ENCODE measurements around the gene HCN3. TPM values are rescaled to one million over a fixed set of nuclear protein-coding genes. Genes with fewer than 3 reads are reported as not detected.

The HCN3 gene
- total and polyA plus RNA-seq, 2 of the 8 experiments (the other 6 are each of a cell fraction or from before 2014, with no cell fraction given), result 6.4 to 7.3 TPM

DNA sequence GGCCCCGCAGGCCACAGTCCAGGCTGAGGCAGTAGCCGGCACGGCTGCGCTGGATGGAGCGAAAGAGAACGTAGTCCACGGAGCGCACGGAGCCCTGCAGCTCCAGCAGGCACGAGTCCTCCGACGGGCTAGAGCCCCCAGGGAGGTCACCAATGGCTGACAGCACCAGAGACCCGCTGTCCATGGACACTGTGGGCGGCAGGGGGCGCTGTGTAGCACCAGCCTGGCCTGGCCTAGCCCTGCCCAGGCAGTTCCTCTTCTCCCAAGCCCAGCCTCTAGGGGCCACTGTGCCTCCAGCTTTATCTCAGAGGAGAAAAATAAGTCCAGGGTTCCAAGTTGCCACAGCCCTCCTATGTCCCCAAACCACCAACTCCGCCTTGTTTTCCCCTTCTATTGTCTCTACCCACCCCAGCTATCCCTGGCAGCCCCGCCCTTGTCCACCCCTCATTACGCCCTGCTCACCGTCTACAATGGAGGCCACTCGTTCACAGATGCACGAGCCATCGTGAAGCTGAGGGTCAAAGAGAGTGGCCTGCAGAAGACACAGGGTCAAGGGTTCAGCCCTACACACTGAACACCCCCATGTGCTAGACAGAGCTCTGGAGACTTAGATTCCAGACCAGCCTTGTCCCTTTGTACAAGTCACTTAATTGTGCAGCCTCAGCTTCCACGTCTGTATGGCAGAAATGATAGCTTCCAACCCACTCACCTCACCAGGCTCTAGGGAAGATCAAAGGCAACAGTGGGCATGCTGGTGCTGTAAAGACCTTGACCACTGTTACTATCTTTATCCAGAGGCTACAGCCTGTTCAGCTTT, 26.4 kb upstream of the HCN3 start (continued):
- TF ChIP-seq BRCA1 (IDR thresholded peaks at IDR 0.05; ENCODE audit: low read depth, low read length) (no peak), POLR2A (IDR thresholded peaks at IDR 0.05; ENCODE audit: control extremely low read depth in 1 of 2, low read depth in 2 of 2, low read length in 2 of 2) (no peak), SUZ12 (IDR thresholded peaks at IDR 0.05; ENCODE audit: low read length) (no peak), YY1 (IDR thresholded peaks at IDR 0.05; ENCODE audit: low read depth, low read length) (peak; percentile 95), KDM4A (IDR thresholded peaks at IDR 0.05; ENCODE audit: low read depth, low read length, severe bottlenecking) (peak; percentile 67), KDM1A (IDR thresholded peaks at IDR 0.05; ENCODE audit: borderline replicate concordance, low read length) (no peak), NRF1 (IDR thresholded peaks at IDR 0.05; ENCODE audit: low read depth, low read length) (no peak), SIN3A (conservative IDR thresholded peaks at IDR 0.05 in 1 of 2, IDR thresholded peaks at IDR 0.05 in 1 of 2; ENCODE audit: low read depth in 1 of 2, low read length in 2 of 2) (peak; percentile 89 to 94; a peak in 3 of 4 replicates), SP1 (IDR thresholded peaks at IDR 0.05; ENCODE audit: low read depth, low read length) (0 out of 2 replicates have a peak, but pooled peaks have one; percentile 33), CTBP2 (IDR thresholded peaks at IDR 0.05; ENCODE audit: borderline replicate concordance, insufficient read depth, insufficient read length, low read length) (no peak), CEBPB (IDR thresholded peaks at IDR 0.05; ENCODE audit: low read depth, low read length) (no peak), E2F6 (IDR thresholded peaks at IDR 0.05) (no peak; the same call in 1 of the 2 replicates), POU5F1 (IDR thresholded peaks at IDR 0.05; ENCODE audit: low read depth, low read length) (no peak), GTF2F1 (IDR thresholded peaks at IDR 0.05; ENCODE audit: borderline replicate concordance, low read depth, low read length) (no peak), ATF3 (IDR thresholded peaks at IDR 0.05; ENCODE audit: insufficient read depth, low read depth, low read length) (0 out of 2 replicates have a peak, but pooled peaks have one; percentile 4), CREB1 (IDR thresholded peaks at IDR 0.05) (peak; percentile 66), MAX (IDR thresholded peaks at IDR 0.05) (peak; percentile 76), POLR2AphosphoS5 (IDR thresholded peaks at IDR 0.05; ENCODE audit: low read depth, low read length) (no peak), GABPA (IDR thresholded peaks at IDR 0.05; ENCODE audit: borderline replicate concordance, insufficient read depth, low read length) (peak; percentile 66; the same call in 1 of the 2 replicates), RFX5 (IDR thresholded peaks at IDR 0.05; ENCODE audit: borderline replicate concordance, low read depth, low read length) (no peak), CHD1 (IDR thresholded peaks at IDR 0.05; ENCODE audit: low read depth, low read length) (no peak)
- TF ChIP-seq, protein P1, sequence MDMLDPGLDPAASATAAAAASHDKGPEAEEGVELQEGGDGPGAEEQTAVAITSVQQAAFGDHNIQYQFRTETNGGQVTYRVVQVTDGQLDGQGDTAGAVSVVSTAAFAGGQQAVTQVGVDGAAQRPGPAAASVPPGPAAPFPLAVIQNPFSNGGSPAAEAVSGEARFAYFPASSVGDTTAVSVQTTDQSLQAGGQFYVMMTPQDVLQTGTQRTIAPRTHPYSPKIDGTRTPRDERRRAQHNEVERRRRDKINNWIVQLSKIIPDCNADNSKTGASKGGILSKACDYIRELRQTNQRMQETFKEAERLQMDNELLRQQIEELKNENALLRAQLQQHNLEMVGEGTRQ (IDR thresholded peaks at IDR 0.05; ENCODE audit: low read length), result no peak

All from H1 (cell line).